Activated CD4-positive, alpha-beta T cell treated with anti-CD3 and anti-CD28 coated beads for 48 hours (primary cell): Measurements from ENCODE around the gene EVPL.

Source experiments
- DNase-seq: peaks from one replicate; pipeline ENCODE4 v3.0.0-alpha.2; 2020

The EVPL gene

DNA sequence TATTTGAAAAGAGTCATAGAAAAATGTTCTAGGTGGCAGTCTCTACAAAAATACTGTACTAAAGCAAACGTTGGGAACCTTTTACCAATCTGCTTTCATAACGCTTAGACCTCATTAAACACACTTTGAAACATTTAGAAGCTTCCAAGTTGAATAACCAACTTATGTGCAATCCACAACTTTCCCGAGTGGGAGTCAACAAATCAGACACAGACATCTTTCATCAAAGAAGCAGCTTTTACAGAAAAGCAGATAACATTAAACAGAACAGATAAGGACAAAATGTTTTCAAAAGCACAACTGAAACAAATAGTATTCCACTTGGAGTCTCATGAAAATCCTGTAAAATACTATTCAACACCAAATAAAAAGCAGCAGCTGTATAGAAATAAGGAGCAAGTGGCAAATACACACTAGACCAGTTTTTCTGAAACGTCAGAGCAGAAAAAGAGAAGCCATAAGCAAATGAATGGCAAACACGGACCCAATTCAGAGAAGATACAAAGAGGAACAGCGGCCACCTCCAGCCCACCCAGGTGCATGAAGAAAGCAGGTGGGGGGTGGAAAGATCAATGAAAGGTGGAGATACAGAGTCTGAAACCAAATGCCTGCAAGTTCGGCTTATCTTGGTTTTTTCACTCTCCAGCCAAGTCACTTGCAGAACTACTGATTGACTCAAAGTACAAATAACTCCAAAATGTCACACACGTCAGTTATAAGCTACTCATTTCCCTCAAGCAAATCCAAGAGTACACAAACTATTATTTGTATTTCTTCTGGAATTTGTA lies 67.9 kb downstream of the EVPL start:
- no peak for DNase-seq
